PC-3 (cell line): ENCODE data around the gene CIAO3.

Experiments
- CTCF ChIP-seq: fragments of 300-600 bp; sonication (generic); conservative IDR thresholded peaks from 2 replicates; pipeline ENCODE4 v1.5.1; 2017; ENCODE audit warnings: antibody characterized with exemption, low read depth, mild to moderate bottlenecking, low read length
- EZH2 ChIP-seq: fragments of 300-600 bp; sonication (generic); IDR thresholded peaks from one replicate; pipeline ENCODE4 v1.6.1; 2017; ENCODE audit warnings: antibody characterized with exemption, mild to moderate bottlenecking, low read length; ENCODE audit not compliant: unreplicated experiment
- EZH2phosphoT487 ChIP-seq: fragments of 300-600 bp; sonication (generic); IDR thresholded peaks from 2 replicates; pipeline ENCODE4 v1.6.1; 2018; ENCODE audit warnings: mild to moderate bottlenecking, antibody characterized with exemption, low read length, borderline replicate concordance

- TF ChIP-seq CTCF (no peak), EZH2phosphoT487 (no peak), EZH2 (no peak)
These were observed 27.6 kb upstream of the CIAO3 start for GRCh38 chr16:768428-768827.
